GM21576 (cell line): ENCODE data around the gene AP2B1.

ENCODE experiments used
- ATAC-seq: cut with Tn5 transposase; IDR thresholded peaks from one replicate; pipeline ENCODE4 v1.9.1; 2021; ENCODE audit warnings: mild to moderate bottlenecking, moderate library complexity; ENCODE audit not compliant: unreplicated experiment

Gene AP2B1

DNA sequence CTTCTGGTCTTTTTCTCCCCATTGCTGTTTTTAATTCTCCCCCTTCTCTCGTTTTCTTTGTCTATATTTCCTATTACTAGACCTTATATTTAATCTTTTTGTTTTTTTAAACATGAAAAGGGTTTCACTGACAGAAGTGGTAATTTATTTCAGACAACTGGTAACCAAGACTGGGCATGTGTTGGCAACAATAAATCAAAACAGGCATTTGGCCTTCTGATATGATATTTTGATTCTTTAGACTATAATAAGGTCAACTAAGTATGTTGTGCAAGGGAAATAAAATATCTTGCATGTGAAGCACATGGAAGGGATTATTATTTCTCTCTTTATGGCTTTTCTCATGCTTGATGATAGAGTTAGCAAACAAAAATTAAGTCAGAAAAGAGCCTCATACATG, 34.6 kb downstream of the AP2B1 start:
- no peak for ATAC-seq

DNA sequence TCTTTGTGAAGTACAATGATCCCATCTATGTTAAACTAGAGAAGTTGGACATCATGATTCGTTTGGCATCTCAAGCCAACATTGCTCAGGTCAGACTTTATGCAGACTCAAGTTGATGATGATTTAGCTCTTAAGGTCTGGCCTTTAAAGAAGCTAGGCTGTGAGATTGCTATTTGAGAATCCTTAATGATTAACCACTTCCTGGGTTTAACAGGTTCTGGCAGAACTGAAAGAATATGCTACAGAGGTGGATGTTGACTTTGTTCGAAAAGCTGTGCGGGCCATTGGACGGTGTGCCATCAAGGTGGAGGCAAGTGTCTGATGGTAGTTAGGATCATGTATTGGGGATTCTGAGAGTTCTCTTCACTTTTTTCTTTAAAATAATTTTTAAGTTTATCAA, 40.3 kb downstream of the AP2B1 start:
- ATAC-seq, result no peak

DNA sequence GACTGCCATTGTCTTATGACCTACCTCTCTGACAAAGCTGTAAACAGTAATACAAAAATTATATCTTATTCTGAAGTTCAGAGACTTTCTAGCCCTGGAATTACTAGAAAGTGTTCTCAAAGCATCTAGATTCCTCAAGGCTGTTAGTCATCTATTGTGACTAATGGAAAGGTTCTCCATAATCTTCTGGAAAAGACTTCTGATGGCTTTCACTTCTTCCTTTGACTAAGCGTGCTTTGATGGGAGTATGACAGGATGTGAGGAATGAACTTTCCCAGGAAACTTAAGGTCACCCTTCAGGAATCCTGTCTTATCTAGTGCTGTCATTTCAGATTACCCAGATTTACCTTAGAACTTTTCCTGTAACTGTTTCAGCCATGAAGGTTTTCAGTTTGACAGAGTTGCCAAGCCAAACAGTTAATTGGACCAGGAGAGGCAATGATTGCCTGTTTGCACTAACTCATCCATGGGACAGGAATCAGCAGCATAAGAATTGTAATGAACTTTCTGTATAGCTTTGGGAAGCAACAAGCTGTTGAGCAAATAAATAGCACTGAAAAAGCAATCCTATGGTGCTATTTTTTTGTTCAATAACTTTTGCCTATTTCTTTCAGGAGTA, 43.5 kb downstream of the AP2B1 start:
- ATAC-seq, result no peak

DNA sequence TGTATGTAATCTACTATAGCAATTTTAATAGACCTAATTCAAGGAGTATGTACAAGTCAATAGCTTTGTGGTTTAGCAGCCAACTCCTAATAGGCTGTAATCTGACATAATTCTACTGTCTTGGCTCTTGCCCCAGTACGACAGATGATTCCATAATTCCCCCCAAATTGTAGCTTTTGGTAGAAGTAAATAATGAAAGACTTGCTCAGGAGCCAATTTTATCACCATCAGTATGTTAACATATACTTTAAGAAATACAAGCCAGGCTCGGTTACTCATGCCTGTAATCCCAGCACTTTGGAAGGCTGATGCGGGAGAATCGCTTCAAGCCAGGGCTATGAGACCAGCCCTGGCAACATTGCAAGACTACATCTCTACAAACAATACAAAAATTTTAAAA, 53.9 kb downstream of the AP2B1 start:
- ATAC-seq, result no peak

DNA sequence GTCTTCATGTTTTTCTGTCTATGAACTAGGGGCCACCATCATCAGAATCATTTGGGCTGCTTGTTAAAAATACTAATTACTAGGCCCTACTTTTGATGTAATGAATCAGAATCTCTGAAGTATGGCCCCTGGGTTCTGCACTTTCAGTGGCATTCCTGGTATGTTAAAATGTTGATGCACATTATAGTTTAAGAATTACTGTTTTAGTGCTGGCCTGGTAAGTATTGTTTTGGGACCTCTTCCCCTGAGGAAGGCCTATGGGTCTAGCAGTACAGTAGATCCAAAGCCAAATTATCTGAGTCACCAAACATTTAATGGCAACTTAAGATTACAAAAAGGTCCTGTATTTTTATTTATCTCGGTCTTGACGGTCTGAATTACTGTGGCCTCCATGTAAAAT, 58.8 kb downstream of the AP2B1 start:
- ATAC-seq, result no peak

- no peak for ATAC-seq
These were observed 64.3 kb downstream of the AP2B1 start for GRCh38 chr17:35651467-35651866.

GRCh38 chr17:35653619-35654361, 66.7 kb downstream of the AP2B1 start:
- no peak for ATAC-seq

DNA sequence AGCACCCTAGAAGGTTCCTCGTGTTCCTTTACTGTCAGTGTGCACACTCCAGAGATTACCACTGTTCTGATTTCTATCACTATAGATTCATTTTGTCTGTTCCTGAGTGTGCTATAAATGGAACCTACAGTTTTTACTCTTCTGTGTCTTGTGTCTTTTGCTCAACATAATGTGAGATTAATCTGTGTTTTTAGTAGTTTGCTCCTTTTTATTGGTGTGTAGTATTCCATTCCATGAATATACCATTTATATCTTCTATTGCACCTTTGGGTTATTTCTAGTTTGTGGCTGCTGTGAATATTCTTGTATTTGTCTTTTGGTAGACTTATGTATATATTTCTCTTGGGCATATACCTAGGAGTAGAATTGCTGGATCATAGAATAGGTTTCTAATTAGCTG, 68.2 kb downstream of the AP2B1 start:
- no peak for ATAC-seq

- ATAC-seq, result no peak
These were observed 73.8 kb downstream of the AP2B1 start for GRCh38 chr17:35660902-35661301.

GRCh38 chr17:35664685-35665084, 77.6 kb downstream of the AP2B1 start:
- ATAC-seq, result no peak

DNA sequence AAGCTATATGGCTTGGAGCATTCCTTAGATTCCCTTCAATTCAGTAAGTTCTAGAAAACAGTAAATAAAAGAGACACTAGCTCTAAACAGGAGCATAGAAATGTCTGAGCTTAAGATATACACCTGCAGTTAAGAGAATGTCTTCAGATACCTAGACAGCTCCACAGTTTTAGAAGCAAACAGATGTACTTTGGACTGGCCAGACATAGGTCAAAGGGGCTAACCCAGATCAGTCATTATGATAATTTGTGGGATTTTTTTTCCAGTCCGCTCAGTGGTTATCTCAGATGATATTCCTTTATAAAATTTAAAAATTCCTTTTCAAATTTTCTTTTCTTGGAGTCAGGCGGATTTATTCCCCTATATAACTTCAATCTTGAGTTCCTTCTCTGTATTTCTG, 78.5 kb downstream of the AP2B1 start:
- no peak for ATAC-seq

GRCh38 chr17:35666070-35666469, 78.9 kb downstream of the AP2B1 start:
- ATAC-seq, result no peak

GRCh38 chr17:35666967-35667532, 79.9 kb downstream of the AP2B1 start:
- no peak for ATAC-seq

DNA sequence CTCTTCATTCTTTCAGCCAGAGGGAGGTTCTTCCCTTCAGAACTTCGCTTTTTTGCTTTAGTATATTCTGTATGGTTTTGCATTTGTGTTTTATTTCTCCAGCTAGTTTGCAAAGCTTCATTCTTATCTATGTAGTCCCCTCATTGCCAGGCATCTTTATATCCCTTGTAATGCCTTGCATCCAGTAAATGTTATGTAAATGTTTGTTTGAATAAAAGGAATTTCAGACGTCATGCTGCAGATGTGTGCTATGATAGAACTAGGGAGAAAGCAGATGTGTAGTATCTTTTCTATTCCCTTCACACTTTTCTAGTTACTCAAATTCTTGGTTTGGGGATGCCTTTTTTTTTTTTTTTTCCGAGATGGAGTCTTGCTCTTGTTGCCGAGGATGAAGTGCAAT, 81.7 kb downstream of the AP2B1 start:
- no peak for ATAC-seq

- no peak for ATAC-seq
These were observed 87.4 kb downstream of the AP2B1 start for GRCh38 chr17:35674552-35674951.

- ATAC-seq, result no peak
These were observed 89.3 kb downstream of the AP2B1 start for GRCh38 chr17:35676441-35676840.

DNA sequence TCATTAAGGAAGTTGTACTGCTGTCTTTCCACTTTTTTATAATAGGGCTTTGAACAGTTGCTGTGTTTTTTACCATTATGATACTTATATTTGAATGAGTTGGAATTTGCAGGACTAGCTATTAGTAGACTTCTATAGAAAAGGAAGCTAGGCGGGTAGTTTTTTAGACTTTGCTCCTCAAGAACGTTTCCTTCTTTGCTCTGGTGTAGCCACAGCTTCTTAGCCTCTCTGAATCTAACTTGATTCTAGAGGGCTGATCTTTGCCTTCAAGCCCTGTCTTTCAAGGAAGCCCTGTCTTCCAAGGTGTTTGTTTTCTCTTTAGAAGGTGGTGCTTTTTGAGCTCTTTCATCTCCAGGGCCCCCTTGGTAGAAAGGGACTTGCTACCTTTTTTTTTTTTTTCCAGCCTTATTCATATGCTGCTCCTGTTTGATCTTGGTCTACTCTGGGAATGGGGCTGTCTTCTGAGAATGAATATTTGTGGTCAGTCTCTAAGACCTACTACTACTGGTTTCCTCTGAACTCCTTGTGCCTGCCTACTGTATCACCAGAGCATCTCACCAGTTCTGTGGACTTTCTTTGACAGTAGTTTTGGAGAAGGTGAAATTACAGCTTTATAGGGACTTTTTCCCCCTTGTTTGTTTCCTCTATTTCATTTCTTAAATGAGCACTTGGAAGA, 92.0 kb downstream of the AP2B1 start:
- no peak for ATAC-seq

GRCh38 chr17:35683591-35683990, 96.5 kb downstream of the AP2B1 start:
- ATAC-seq, result no peak

GRCh38 chr17:35684055-35684802, 97.1 kb downstream of the AP2B1 start:
- no peak for ATAC-seq

DNA sequence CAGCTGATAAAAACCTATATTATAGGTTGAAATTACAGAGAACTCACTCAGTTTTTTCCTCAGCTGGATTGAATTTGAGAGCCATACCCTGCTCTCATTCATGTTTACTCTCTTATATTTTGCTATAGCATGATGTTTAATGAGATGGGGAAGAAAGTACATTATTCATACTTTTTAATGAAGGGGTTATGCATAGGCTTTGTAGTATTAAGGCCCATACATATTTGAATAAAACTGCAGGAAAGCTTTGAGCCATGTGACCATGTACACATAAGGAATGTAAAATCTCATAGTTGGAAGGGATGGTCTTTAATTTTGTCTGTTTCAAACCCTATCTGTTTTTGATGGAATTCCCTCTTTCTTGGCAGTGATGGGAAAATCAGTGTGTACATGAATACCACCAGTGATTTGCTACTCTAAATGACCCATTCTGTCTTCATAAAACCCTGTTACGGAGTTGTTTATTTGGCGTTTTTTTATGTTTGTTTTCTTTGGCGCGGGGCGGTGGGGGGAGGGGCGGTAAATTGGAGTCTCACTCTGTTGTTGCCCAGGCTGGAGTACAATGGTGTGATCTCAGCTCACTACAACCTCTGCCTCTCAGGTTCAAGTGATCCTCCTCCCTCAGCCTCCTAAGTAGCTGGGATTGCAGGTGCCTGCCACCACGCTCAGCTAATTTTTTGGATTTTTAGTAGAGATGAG, 105.5 kb downstream of the AP2B1 start:
- no peak for ATAC-seq

- no peak for ATAC-seq
These were observed 106.5 kb downstream of the AP2B1 start for GRCh38 chr17:35693662-35694061.
